Measurements from ENCODE around the gene ACKR2.

DNA sequence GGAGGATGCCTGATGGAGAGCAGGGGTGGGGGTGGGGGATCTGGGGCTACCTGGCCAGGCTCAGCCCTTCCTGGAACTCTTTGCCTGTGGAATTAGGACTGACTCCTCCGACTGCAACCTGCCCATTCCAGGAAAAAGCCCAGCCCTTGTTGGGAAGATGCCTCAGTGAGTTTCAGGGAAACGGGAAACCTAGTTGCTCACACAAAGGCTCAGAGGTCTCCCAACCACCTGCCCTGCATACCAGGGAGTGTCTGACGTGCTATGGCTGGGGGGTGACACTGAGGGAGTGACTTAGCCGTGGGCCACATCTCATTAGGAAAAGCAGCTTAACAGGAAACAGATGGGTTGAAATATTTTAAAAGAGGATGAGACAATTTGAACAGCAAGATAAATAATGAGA is 38.5 kb downstream of the ACKR2 start:
- TF ChIP-seq, protein P1, sequence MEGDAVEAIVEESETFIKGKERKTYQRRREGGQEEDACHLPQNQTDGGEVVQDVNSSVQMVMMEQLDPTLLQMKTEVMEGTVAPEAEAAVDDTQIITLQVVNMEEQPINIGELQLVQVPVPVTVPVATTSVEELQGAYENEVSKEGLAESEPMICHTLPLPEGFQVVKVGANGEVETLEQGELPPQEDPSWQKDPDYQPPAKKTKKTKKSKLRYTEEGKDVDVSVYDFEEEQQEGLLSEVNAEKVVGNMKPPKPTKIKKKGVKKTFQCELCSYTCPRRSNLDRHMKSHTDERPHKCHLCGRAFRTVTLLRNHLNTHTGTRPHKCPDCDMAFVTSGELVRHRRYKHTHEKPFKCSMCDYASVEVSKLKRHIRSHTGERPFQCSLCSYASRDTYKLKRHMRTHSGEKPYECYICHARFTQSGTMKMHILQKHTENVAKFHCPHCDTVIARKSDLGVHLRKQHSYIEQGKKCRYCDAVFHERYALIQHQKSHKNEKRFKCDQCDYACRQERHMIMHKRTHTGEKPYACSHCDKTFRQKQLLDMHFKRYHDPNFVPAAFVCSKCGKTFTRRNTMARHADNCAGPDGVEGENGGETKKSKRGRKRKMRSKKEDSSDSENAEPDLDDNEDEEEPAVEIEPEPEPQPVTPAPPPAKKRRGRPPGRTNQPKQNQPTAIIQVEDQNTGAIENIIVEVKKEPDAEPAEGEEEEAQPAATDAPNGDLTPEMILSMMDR (conservative IDR thresholded peaks at IDR 0.05; ENCODE audit: low read length) = no peak
- TF ChIP-seq EZH2phosphoT487 (IDR thresholded peaks at IDR 0.05; ENCODE audit: borderline replicate concordance) = no peak
